CD4-positive, alpha-beta T cell treated with Interleukin-6 at 100 ng/mL for 8 hours (primary cell): Measurements from ENCODE around the gene SRPK1.
"Not testable (repeated sequence)": the region's sequence is repeated elsewhere in the genome, so short reads cannot be mapped to it uniquely, and the experiment has no call there.

Source experiments
- DNase-seq: peaks from one replicate; pipeline ENCODE4 v3.0.0-alpha.2; 2020; ENCODE audit warnings: mixed read lengths, low spot score

Gene SRPK1

DNA sequence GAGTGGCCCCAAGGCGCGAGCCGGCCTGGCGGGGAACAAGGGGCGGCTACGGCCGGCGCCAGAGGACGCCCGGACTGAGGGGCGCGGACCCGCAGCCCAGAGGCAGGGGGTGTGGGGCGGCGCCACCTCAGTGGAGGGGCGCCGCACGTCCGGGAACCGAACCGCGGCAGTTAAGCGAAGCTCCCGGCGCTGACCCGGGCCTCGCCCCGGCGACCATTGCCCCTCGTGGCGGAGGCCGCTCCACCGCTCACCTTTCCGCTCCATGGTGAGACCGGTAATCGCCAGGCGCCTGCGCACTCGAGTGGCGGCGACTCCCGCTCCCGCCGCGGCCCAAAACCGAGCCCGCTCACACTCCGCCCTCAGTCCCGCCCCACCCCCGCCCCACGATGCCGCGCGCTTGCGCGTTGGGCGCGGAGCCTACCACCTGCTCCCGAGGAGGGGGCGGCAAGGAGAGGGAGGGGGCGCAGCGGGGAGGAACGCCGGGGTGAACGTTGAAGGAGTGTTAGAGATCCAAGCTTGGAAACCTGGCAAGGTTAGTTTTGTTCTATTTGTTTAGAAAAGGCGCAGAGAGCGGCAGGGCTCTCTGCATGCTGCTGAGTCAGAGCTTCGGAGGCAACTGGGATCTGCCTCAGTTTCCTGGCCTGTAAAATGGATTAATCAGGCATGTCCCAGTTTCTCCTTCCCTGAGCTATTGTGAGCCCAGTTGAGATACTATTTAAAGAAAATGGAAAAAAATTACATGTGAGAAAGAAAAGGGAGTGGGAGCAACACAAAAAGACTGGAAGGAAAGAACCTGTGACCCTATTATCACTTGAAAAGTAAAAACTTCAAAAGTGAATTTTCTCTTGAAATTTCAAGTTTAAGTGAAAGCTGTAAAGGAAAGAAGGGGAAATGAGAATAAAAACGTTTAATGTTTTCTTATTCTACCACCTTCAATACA, at the start of gene SRPK1:
TSS of gene SRPK1 (minus strand) at position 306 of the 940 bp plus-strand sequence. CDS start at position 264, 42 bp downstream.
- peak; percentile 89 for DNase-seq

DNA sequence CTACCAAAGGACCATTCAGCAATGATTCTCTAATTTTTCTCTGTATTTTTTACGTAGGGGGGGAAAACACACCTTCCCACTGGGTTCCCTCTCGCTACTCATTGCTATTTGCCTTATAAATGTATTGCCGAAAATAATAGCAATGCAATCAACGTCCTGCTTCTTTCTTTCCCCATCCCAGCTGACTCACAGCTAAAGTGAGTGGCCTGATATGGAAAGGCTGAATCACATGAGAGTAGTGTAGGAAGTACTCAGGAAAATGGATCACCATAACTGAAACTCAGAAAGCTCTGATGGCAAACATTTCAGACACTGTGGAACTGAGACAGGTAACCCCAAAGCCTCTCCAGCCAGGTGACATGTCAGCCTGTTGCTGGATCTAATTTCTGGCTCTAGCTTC, 49.3 kb upstream of the SRPK1 start:
- no peak for DNase-seq

DNA sequence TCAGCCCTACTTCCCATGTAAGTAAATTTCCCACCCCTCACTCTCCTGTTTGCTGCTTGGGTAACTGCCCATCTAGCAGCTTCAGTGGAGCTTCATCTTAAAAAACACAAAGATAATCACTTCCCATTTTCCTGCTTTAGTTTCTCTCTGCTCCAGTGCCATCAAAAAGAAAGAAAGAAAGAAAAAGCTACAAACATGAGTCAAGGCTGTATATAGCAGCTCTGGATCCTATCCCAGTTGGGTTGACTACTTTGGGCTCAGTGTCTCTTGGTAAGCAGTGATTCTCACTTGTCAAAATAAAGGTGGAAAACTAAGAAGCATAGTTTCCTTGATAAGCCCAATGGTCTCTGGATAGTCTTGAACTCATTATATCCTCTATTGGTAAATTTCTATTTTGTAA, 48.7 kb upstream of the SRPK1 start:
- no peak for DNase-seq

DNA sequence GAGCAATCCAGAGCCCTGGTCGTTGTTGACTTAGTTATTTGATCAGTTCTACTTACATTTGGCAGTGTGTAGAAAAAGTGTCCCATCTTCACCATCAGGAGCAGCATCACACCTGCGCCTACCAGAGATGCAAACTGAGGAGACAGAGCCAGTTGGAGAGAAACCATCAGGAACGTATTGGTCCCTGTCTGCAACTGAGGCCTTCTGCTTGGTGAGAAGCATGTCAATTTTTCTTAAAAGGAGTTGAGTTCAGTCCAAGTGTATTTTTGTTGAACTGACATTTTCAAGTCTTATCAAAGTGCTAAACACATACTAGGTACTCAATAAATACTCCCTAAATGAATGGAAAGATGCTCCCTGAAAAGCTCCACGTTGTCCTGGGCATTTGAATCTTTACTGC, 47.9 kb upstream of the SRPK1 start:
- DNase-seq, result no peak

DNA sequence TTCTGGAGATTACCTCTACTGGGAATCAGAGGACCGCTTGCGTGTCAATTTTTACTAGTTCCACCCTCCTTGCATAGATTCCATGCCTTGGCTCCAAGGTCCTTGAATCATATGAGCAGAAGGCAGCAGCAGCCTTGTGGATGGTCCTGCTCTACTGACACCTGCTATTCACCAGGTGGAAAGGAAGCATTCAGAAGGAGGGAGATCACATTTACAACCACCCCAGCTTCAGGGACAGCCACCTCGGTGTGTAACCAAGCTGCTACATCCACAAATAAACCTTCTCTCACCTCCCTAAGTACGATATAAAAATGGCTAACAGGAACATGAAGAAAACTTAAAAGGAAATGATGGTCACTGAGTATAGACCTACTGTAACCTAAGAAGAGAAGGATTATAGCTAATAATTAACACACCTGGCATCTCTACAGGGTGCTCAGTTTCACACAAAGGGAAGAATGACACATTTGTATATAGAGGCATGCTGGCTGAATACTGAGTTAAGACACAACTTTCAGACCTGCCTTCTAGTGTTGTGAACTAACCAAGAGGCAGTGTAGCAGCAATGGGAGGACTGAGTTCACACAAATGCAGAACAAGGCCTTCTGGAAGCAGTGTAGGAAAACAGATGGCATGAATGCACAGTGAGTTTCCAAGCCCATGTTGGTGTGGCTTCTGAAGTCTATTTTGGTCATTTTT, 46.3 kb upstream of the SRPK1 start:
- DNase-seq, result no peak

DNA sequence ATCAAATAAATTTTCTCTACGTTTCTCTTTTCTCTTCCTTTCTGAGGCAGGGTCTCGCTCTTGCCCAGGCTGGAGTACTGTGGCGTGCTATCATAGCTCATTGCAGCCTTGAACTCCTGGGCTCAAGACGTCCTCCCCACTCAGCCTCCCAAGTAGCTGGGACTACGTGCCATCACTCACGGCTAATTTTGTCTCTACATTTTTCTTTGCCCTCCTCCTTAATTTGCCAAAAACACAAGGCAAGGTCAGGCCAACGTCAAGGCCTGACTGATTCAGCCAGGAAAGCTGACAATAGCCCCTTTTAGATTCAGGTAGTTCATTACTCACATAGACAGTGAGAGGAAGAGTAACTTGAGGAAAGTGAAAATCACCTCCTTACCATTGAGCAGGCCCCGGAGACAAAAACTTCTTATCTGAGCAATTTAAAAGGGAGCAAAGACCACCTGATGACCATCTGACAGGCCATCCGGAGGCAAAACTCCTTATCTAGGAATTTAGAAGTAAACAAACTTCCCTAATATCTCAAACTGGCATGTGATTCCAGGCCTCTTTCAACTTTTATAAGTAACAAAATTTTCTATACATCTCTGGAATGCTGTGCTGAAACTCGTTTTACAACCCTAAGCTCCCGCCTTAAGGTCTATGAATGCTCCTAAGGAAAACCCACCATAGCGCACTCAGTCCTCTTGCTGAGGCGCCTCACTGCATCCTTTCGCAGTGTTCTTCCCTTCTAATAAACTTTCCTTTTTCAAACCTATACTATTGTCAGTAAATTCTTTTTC, 42.1 kb upstream of the SRPK1 start:
- no peak for DNase-seq

DNA sequence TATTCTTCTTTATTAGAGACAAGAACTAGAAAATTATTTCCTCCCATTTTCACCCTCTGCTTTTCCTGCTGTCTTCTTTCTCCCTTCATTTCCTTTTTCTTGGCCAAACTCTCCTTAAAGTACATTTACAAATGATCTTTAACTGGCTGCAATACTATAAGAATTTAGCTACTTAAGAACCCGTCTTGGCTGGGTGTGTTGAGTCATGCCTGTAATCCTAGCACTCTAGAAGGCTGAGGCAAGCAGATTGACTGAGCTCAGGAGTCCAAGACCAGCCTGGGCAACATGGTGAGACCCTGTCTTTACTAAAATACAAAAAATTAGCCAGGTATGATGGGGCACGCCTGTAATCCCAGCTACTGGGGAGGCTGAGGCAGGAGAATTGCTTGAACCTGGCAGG, 39.3 kb upstream of the SRPK1 start:
- no peak for DNase-seq

DNA sequence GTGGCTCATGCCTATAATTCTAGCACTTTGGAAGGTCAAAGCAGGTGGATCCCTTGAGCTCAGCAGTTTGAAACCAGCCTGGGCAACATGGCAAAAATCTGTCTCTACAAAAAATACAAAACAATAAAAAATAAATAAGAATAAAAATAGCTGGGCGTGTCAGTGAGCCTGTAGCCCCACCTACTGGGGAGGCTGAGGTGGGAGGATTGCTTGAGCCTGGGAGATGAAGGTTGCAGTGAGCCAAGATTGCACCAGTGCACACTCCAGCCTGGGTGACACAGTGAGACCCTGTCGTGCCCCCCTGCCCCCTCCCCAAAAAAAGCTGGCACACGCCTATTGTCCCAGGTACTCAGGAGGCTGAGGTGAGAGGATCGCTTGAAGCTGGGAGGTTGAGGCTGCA, 35.1 kb upstream of the SRPK1 start:
- no peak for DNase-seq

DNA sequence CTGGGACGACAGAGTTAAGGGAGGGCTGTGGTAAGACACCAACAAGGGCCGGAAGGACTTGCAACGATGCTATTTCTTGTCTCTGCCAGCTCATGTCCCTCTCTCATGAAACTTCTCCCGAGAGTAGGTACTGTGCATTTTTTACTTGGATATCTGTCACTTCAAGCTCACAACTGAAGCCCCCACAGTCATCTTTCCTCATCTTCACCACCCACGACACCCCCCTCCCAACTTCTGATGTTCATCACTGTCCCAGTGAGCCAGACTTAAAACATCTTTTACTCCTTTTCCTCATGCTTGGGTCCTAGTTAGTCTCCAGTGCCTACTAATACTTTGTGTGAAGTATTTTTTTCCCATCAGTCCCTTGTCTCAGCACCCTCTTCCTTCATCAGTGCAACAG, 34.6 kb upstream of the SRPK1 start:
- DNase-seq, result no peak

DNA sequence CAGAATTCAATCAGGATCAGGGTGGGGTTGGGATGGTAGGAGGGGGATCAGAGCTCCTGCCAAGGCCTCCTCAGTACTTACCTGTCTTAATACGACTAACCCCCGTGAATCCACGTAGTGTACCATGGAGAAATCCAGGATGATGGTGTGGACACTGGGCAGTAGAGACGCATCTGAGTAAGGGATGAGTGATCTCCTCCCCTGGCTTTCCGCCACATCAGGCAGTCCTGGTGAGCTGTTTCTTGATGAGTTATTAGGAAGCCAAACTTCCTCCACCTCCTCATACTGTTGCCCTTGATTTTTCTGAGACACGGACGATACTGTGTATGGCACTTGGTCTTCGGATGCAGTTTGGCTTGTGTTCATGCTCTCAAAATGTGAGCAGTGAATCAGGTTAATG, 34.2 kb upstream of the SRPK1 start:
- DNase-seq, result no peak

DNA sequence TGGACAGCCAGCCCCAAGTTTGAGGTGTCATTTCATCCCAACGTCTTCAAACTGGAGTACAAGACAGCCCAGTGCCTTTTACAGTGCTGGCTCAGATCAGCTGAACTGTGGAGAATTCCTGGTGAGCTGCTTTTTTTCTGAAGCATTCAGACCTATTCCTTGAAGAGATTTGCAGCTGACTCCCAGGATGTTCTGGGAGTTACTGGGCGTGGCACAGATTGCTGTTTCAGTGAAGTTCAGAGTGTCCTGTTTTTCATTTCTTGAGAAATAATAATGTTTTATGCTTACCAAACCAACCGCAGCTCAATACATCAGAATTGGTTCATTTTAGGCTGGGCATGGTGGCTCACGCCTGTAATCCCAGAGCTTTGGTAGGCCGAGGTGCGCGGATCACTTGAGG, 33.4 kb upstream of the SRPK1 start:
- DNase-seq, result no peak

DNA sequence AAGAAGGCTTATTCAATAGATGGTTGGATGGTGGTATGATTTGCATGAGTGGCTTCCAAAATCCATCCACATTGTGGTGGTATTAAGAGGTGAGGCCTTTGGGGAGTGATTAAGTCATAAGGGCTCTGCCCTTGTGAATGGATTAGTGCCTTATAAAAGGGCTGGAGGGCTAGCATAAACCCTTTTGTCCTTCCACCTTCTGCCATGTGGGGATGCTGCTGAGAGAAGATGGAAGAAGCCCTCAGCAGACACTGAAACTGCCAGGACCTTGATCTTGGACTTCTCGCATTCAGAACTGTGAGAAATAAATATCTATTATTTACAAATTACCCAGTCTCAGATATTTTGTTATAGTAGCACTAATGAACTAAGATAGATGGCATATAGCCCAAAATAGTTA, 27.8 kb upstream of the SRPK1 start:
- DNase-seq, result no peak

DNA sequence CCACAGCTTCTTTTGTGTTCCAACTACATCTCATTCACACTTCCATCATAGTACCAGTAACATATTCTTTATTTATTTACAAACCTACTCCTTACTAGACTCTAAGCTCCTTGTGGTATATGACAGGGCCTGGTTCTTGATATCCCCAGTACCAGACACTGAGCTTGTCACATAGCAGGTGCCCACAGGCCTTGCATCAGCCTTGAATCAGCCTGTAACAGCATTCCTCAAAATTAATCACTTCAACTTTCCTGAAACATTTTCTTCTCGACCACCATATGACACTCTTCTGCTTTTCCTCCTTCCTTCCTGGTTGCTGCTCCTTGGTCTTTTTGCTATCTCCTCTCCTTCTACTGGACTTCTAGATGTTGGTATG, 24.7 kb upstream of the SRPK1 start:
- no peak for DNase-seq

DNA sequence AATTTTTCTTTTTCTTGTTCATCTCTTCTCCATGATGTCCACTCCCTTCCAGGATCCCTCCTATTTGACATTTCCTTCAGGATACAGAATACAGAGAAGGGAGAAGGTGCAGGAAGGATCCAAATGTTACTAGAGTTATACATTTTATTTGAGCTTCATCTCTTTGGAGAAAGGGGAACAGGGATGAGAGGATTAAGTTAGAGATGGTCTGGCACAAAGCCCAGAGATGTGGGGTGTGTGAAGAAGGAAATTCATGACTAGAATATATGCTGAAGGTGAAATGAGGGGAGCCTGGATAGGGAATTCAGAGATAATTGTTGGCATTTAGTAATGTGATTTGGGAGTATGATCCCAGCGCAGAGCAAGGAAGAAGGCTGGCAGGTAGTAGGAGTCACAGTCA, 22.5 kb upstream of the SRPK1 start:
- no peak for DNase-seq

DNA sequence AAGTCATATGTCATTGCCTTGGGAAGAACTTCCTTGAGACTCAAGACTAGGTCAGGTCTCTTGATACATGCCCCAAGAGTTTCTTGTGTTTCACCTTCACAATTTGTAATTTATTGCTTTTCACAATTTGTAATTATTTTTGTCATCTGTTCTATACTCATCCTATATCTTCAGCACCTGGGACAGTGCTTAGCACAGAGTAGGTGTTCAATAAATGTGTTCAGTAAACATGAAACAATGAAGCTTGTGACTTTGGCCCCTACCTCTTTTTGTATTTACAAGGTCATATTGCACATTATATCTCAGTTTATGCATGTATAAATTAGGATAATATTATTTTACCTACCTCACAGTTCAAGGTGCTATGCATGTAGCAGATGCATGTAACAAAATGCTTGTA, 21.5 kb upstream of the SRPK1 start:
- no peak for DNase-seq

DNA sequence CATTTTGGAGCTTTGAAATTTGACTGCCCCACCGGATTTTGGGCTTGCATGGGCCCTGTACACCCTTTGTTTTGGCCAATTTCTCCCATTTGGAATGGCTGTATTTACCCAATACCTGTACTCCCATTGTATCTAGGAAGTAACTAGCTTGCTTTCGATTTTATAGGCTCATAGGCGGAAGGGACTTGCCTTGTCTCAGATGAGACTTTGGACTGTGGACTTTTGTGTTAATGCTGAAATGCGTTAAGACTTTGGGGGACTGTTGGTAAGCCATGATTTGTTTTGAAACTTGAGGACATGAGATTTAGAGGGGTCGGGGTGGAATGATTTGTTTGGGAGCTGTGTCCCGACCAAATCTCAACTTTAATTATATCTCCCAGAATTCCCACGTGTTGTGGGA, 20.3 kb upstream of the SRPK1 start:
- not testable (repeated sequence) for DNase-seq

DNA sequence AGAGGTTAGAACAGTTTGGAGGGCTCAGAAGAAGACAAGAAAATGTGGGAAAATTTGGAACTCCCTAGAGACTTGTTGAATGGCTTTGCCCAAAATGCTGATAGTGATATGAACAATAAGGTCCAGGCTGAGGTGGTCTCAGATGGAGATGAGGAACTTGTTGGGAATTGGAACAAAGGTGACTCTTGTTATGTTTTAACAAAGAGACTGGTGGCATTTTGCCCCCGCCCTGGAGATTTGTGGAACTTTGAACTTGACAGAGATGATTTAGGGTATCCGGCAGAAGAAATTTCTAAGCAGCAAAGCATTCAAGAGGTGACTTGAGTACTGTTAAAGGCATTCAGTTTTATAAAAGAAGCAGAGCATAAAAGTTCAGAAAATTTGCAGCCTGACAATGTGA, 19.1 kb upstream of the SRPK1 start:
- DNase-seq, result not testable (repeated sequence)

DNA sequence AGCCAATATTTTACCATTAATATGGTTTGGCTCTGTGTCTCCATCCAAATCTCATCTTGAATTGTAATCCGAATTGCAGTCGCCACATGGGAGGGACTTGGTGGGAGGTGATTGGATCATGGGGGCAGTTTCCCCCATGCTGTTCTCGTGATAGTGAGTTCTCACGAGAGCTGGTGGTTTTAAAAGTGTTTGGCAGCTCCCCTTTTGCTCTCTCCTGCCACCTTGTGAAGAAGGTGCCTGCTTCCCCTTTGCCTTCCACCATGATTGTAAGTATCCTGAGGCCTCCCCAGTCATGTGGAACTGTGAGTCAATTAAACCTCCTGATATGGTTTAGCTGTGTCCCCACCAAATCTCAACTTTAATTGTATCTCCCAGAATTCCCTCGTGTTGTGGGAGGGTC, 18.4 kb upstream of the SRPK1 start:
- not testable (repeated sequence) for DNase-seq

DNA sequence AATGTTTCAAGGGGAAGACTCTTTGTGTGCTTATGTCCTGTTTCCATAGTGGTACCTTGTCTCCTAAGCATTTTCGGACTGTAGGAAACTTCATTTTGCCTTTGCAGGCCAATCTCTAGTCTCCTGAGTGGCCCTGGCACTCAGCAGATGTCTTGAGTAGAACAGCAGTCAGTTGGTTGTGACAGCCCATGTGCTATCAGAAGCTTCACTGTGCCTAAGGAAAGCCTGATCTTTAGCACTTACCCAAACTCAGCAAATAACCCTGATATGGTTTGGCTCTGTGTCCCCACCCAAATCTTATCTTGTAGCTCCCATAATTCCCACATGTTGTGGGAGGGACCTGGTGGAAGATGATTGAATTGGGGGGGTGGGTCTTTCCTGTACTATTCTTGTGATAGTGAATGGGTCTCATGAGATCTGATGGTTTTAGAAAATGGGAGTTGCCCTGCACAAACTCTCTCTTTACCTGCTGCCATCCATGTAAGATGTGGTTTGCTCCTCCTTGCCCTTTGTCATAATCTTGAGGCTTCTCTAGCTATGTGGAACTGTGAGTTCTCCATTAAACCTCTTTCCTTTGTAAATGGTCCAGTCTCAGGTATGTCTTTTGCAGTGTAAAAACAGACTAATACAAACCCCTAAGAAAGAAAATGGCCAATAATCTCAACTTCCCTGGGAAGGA, 15.9 kb upstream of the SRPK1 start:
- no peak for DNase-seq

DNA sequence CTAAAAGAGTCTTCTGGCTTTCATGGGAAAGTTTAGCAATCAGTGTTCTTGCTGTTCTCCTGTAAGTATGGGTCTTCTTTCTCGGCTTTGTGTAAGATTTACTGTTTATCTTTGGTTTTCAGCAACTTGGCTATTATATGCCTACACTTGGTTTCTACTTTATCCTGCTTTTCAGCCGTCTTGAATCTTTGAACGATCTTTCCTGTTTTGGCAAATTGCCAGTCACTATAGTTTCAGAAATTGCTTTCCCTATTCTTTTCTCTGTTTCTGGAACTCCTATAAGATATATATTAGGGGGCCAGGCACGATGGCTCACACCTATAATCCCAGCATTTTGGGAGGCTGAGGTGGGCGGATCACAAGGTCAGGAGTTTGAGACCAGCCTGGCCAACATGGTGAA, 14.6 kb upstream of the SRPK1 start:
- no peak for DNase-seq

DNA sequence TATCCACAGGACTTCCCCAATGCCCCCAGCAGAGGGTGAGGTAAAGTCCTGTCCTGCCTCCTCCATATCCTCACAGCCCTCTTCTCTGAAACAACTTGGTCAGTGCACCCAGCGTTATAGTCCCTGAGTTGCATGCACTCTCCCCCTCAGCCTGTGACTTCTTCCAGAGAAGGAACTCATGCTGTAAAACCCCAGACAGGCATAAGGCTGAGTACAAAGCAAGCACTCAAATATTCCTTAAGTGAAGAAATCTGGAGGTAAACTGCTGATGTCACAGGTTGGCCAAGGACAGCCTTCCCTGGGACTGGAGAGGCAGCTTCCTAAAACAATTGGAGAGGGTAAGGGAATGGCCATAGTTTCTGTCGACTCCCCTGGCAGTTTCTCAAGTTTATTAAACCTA, 12.9 kb upstream of the SRPK1 start:
- DNase-seq, result no peak

DNA sequence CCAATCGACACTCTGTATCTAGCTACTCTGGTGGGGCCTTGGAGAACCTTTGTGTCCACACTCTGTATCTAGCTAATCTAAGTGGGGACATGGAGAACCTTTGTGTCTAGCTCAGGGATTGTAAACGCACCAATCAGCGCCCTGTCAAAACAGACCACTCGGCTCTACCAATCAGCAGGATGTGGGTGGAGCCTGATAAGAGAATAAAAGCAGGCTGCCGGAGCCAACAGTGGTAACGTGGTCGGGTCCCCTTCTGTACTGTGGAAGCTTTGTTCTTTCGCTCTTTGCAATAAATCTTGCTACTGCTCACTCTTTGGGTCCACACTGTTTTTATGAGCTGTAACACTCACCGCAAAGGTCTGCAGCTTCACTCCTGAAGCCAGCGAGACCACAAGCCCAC, 11.0 kb upstream of the SRPK1 start:
- DNase-seq, result not testable (repeated sequence)
